Activated naive CD4-positive, alpha-beta T cell treated with anti-CD3 and anti-CD28 coated beads, Interleukin-2, amount 10 ng/mL, durations not matched to agents 7 days and 5 days (primary cell): ENCODE data around the gene G6PD.
"Not testable (repeated sequence)": the region's sequence is repeated elsewhere in the genome, so short reads cannot be mapped to it uniquely, and the experiment has no call there.

Source experiments
- CTCF ChIA-PET: fragments of 350-600 bp; sonication (Branson Sonifier 250); formaldehyde crosslinking; loops from one replicate; lab custom pipeline; 2021; ENCODE audit warnings: antibody characterized with exemption; lab: Charles Lee
- DNase-seq: peaks from one replicate; pipeline ENCODE4 v3.0.0-alpha.2; 2020
- H3K27ac Mint-ChIP-seq: one replicate; pipeline ENCODE4 v1.8.0; 2021; ENCODE audit warnings: mild to moderate bottlenecking, moderate library complexity, mixed read lengths
- H3K27me3 Mint-ChIP-seq: one replicate; pipeline ENCODE4 v1.8.0; 2021; ENCODE audit warnings: mild to moderate bottlenecking, mixed read lengths
- H3K36me3 Mint-ChIP-seq: one replicate; pipeline ENCODE4 v1.8.0; 2021; ENCODE audit warnings: mixed read lengths
- H3K4me1 Mint-ChIP-seq: one replicate; pipeline ENCODE4 v1.8.0; 2021; ENCODE audit warnings: mixed read lengths
- H3K4me3 Mint-ChIP-seq: one replicate; pipeline ENCODE4 v1.8.0; 2021; ENCODE audit warnings: mild to moderate bottlenecking, moderate library complexity, mixed read lengths
- H3K9me3 Mint-ChIP-seq: one replicate; pipeline ENCODE4 v1.8.0; 2021; ENCODE audit warnings: mixed read lengths

G6PD gene

DNA sequence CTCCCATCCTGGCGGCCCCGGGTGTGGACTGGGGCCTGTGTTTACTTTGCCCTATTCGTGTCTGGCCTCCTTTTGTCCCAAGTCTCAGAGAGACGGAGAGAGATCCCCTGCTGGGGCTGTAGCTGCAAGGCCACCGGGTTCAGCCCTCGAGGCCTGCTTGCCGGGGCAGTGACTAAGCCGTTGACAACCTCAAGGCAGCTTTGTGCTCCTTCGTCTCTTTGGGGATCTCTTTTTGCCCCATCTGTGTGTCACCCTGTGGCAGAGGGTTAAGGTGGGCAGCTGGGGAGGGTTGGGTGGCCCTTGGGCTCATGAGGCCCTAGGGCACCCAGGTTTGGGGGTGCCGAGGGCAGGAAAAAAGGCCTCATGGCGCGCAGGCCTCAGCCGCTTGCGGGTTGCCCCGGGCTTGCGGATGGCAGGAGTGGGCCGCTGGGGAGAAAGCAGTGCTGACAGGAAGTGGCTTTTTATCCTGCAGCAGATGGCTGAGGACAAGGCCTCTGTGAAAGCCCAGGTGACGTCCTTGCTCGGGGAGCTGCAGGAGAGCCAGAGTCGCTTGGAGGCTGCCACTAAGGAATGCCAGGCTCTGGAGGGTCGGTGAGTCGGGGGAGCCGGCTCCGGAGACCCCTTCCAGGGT is 11.5 kb upstream of the G6PD start:
- H3K4me1 Mint-ChIP-seq, H3K36me3 Mint-ChIP-seq, H3K27ac Mint-ChIP-seq, H3K4me3 Mint-ChIP-seq, H3K9me3 Mint-ChIP-seq, CTCF ChIA-PET, DNase-seq, H3K27me3 Mint-ChIP-seq: not testable (repeated sequence)

DNA sequence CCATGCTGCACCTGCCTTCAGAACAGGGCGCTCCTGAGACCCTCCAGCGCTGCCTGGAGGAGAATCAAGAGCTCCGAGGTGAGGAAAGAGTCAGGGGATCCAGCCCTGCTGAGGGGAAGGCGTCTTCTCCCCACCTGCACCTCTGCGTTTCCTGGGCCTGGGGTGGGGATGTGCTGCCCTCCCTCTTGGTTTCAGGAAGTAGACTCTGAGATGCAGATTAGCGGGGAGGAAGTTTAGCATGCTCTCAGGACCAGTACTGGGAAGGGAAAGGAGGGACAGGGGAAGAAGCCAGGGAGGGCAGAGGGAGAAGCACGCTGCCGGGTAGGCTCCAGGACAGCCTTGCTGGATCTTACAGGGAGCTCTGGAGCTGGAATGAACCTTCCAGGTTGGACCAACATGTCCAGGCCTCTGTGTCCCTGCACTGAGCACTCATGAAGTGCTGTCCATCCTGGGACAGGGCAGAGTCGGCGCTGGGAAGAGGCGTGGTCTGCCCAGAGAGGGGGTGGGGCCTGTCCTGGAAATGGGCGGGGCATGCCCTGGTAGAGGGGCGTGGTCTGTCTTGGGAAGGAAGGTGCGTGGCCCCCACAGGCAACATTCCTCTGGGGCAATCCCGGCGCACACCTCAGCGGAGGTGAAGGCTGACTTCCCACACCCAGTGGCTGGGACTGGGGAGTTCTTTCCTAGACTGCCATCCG is 5.6 kb upstream of the G6PD start:
- peaks cover 35% of the 10 kb centered on the region for H3K36me3 Mint-ChIP-seq
- peaks cover 41% of the 10 kb centered on the region for H3K4me1 Mint-ChIP-seq
- H3K27me3 Mint-ChIP-seq, CTCF ChIA-PET, H3K9me3 Mint-ChIP-seq, DNase-seq, H3K4me3 Mint-ChIP-seq: not testable (repeated sequence)
- H3K27ac Mint-ChIP-seq = peak overlapping the region; percentile 37

DNA sequence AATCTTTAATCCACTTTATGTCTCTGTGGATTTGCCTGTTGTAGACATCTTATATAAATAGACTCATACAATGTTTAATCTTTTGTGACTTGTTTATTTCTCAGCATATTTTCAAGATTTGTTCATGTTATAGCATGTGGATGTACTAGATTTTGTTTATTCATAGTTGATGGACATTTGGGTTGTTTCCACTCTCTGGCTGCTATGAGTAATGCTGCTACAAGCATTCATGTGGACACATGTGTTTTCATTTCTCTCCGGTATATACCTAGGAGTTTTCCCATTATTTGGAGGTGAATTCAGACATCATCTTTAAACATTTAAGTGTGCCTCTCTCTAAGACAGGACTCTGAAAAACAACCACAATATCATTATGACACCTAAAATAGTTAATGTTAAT is 3.1 kb upstream of the G6PD start:
- Mint-ChIP-seq H3K27me3 (no peaks in the 10 kb centered on the region), H3K9me3 (no peaks in the 10 kb centered on the region), H3K36me3 (peaks cover 36% of the 10 kb centered on the region), H3K27ac (peak overlapping the region; percentile 65), H3K4me1 (peaks cover 50% of the 10 kb centered on the region), H3K4me3 (peak overlapping the region; percentile 65)
- CTCF ChIA-PET = no interaction called here
- no peak for DNase-seq

DNA sequence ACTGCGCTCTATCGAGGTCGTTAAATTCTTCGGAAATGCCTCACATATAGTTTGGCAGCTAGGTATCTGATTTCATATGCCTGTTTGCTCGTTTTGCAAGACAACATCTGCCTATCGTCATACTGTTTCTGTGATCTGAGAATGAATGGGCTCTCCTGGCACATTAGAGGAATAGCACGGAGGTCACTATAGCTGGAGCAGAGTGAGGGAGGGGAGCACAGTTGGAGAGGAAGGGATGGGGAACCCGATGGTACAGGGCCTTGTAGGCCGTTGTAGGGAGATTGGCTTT is 1.3 kb upstream of the G6PD start:
- no peak for DNase-seq
- H3K9me3 Mint-ChIP-seq = no peaks in the 10 kb centered on the region
- no peaks in the 10 kb centered on the region for H3K27me3 Mint-ChIP-seq
- CTCF ChIA-PET = no interaction called here
- peaks cover 35% of the 10 kb centered on the region for H3K36me3 Mint-ChIP-seq
- H3K4me1 Mint-ChIP-seq = peaks cover 54% of the 10 kb centered on the region
- H3K27ac Mint-ChIP-seq = peak overlapping the region; percentile 95
- peak overlapping the region; percentile 91 for H3K4me3 Mint-ChIP-seq

DNA sequence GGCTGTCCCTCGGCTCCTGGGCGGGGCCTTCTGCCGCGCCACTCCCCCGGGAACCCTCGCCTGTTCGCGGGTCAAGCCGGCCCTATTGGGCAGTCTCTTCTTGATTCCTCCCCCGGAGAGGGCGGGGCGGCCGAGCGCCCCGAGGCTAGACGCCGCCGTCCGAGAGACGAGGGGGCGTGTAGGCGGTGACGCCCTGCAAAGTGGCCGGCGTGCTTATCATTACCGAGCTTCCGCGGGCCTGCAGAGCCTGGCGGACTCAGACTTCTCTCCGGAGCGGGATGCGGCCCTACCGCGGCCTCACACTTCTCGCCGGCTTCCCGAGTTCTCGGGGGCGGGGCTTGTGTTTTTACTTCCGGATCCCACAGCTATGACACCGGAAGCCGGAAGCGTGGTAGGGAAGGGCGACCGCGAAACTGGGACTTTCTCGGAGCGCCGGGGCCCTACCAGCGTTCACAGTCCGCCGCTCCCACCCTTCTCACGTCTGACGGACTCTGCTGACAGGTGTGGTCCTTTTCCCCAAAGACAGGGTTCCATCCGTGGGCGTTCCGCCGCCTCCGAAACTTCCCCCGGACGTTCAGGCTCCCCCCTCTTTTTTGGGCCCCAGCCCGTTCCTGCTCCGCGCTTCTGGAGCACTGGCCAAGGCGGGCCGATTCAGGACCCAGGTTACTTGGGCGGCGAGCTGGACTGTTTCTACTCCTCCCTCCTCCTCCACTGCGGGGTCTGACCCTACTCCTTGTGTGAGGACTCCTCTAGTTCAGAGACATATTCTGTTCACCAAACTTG is 790 bp upstream of the G6PD start, which contains the start of gene IKBKG:
TSS of gene IKBKG (plus strand) at position 376 of the 783 bp plus-strand sequence. CDS start 4,383 bp downstream, outside the sequence.
- peaks cover 38% of the 10 kb centered on the region for H3K36me3 Mint-ChIP-seq
- no peaks in the 10 kb centered on the region for H3K27me3 Mint-ChIP-seq
- H3K9me3 Mint-ChIP-seq = no peaks in the 10 kb centered on the region
- CTCF ChIA-PET = no interaction called here
- peak; percentile 92 for DNase-seq
- peaks cover 58% of the 10 kb centered on the region for H3K4me1 Mint-ChIP-seq
- H3K4me3 Mint-ChIP-seq = peak within 1 kb of the TSS; percentile 91
- peak within 1 kb of the TSS; percentile 95 for H3K27ac Mint-ChIP-seq

DNA sequence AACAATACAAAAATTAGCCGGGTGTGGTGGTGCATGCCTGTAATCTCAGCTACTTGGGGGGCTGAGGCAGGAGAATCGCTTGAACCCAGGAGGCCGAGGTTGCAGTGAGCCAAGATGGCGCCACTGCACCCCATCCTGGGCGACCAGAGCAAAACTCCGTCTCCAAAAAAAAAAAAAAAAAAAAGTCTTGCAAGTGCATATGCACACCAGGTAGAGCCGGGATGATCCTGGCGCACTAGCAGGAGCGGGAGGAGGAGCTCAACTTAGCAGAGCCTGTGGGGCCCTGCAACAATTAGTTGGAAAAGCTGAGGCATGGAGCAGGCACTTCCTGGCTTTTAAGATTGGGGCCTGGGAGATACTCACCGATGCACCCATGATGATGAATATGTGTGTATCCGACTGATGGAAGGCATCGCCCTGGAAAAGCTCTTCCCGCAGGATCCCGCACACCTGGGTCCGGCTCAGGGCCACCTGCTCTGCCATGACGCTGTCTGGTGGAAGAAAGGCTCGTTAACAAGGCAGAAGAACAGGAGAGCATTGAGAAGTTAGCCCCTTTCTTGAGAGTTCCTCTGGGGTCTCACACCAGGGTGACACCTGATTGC is 872 bp downstream of the G6PD start:
- H3K27me3 Mint-ChIP-seq = no peaks in the 10 kb centered on the region
- H3K36me3 Mint-ChIP-seq = peaks cover 28% of the 10 kb centered on the region
- DNase-seq = no peak
- H3K4me1 Mint-ChIP-seq = peaks cover 54% of the 10 kb centered on the region
- peak overlapping the region; percentile 62 for H3K4me3 Mint-ChIP-seq
- H3K9me3 Mint-ChIP-seq = no peaks in the 10 kb centered on the region
- CTCF ChIA-PET = no interaction called here
- H3K27ac Mint-ChIP-seq = peak overlapping the region; percentile 79

DNA sequence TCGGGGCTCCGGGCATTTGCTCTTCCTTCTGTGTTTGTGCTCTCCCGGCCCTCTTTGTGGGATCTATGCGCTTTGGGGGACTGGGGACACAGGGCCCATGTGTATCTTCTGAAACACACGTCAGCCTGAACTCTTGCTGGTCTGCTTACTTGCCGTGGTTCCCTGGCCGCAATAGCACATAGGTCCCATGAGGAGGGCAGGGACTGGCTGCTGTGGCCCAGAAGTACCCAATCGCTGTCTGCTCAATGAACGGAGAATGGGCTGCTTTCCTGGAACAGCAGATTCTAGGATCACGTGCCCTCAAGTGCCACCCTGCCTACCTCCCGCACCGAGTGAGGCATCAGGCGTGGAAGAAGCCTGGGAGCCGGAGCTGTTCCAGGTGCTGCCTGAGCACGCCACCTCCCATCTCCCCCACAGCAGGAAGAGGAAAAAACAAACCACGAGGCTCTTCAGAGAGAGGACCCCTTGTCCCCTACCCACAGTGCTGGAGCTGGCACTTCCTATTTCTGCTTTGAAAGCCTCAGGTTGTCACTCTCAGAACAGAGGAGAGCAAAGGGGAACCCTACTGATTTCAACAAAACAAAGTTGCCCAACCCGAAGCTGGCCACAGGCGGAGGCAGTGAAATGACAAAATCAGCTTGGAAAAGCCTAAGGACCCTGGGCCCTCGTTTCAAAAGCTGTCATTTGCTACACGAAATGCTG is 3.8 kb downstream of the G6PD start:
- peak; percentile 43 for DNase-seq
- H3K9me3 Mint-ChIP-seq = no peaks in the 10 kb centered on the region
- CTCF ChIA-PET = interaction anchor here (0.8 to 1.3 kb wide), 2 partner anchors 169 to 170 kb away, joined by 3 read pairs; no protein-coding TSS in a partner anchor
- H3K36me3 Mint-ChIP-seq = peaks cover 16% of the 10 kb centered on the region
- H3K27me3 Mint-ChIP-seq = no peaks in the 10 kb centered on the region
- peaks cover 40% of the 10 kb centered on the region for H3K4me1 Mint-ChIP-seq
- peak overlapping the region; percentile 85 for H3K27ac Mint-ChIP-seq
- peak overlapping the region; percentile 57 for H3K4me3 Mint-ChIP-seq

DNA sequence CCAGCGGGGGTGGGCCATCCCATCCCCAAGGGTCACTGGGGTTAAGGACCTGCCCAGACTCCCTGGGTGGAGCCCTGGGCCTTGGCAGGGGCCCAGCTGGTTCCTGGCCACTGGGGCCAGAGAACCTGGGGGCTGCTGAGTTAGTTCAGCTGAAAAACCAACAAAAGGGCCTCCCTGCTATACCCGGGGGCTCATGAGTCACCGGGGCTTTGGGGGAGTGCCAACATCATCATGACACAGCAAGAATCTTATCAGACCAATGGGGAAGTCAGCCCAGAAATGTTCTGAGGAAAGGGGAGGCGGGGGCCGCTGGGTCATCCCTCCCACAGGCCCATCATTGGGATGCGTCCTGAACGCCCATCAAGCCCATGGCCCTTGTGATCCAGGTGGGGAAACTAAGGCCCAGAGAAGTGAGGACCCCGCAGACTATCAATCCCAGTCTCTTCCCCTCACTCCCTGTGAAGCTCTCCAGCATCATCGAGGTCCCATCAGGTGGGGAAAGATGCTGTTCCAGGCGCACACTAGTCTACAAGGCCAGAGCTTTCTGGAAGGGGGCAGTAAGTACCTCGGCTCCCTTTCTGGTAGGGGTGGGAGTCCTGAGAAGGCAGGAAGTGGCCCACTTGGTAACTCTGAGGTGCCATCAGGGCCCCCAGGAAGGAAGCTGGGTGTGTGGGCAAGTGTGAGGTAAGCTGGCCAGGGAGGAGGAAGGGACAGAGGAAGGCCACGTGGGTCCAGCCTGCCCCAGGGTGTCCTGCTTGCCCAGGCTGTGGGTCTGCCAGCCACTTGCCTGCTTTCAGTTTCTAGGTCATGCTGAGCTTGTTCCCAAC is 4.5 kb downstream of the G6PD start:
- Mint-ChIP-seq H3K27me3 (no peaks in the 10 kb centered on the region), H3K4me1 (peaks cover 43% of the 10 kb centered on the region), H3K9me3 (no peaks in the 10 kb centered on the region), H3K27ac (peak overlapping the region; percentile 85), H3K4me3 (peak overlapping the region; percentile 57), H3K36me3 (peaks cover 17% of the 10 kb centered on the region)
- CTCF ChIA-PET = interaction anchor here (1.3 kb wide), 1 partner anchor 169 kb away, joined by 3 read pairs; no protein-coding TSS in a partner anchor
- no peak for DNase-seq

DNA sequence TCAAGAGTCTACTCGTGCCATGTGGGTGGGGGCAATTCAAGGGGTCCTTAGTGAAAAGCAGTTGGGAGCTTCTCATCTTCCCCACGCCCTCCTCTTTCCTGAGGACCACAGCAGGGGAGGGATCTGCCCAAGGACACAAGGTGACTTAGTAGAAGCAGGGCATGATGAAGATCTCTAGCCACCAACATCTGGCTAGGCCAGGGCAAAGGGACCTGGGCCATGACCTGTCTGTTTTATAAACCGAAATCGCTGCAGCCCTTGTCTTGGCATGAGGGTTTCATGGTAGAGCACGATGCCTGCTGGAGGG is 5.1 kb downstream of the G6PD start:
- H3K36me3 Mint-ChIP-seq = peaks cover 17% of the 10 kb centered on the region
- no peaks in the 10 kb centered on the region for H3K9me3 Mint-ChIP-seq
- H3K4me3 Mint-ChIP-seq = no peak overlapping the region
- no peak overlapping the region for H3K27ac Mint-ChIP-seq
- DNase-seq = no peak
- CTCF ChIA-PET = no interaction called here
- H3K27me3 Mint-ChIP-seq = no peaks in the 10 kb centered on the region
- H3K4me1 Mint-ChIP-seq = peaks cover 43% of the 10 kb centered on the region

DNA sequence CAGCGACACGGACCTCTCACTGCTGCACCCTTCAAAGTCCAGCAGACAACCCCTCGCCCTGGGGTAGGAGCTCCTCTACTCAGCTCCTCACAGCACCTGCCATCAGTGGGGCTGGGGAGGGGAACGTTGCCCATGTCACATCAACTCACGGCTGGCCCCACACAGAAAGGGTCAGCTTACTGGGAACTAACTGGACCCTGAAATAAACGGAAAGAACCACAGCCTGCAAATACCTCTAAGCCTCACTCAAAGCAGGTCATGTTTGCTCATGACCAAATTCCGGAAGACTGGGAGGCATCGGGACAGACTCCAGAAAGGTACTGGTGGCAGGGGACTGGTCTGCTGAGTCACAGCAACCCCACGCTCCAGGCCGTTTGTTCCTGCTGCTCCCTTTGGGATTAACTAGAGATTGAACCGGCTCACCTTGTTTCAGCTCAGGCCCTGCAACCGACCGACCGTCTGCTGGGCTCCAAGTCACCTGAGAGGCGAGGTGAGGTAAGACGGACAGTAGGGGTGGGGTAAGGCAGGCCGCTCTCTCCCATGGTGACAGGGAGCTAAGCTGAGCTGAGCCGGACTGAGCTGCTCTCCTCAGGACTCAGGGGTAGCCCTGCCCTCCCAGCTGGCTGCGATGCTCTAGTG is 5.6 kb downstream of the G6PD start:
- no peak overlapping the region for H3K4me3 Mint-ChIP-seq
- no peaks in the 10 kb centered on the region for H3K27me3 Mint-ChIP-seq
- no peak overlapping the region for H3K27ac Mint-ChIP-seq
- CTCF ChIA-PET = interaction anchor here (1.1 kb wide), 1 partner anchor 14 kb away, joined by 3 read pairs; no protein-coding TSS in a partner anchor
- no peaks in the 10 kb centered on the region for H3K9me3 Mint-ChIP-seq
- H3K4me1 Mint-ChIP-seq = peaks cover 39% of the 10 kb centered on the region
- DNase-seq = no peak
- peaks cover 17% of the 10 kb centered on the region for H3K36me3 Mint-ChIP-seq

DNA sequence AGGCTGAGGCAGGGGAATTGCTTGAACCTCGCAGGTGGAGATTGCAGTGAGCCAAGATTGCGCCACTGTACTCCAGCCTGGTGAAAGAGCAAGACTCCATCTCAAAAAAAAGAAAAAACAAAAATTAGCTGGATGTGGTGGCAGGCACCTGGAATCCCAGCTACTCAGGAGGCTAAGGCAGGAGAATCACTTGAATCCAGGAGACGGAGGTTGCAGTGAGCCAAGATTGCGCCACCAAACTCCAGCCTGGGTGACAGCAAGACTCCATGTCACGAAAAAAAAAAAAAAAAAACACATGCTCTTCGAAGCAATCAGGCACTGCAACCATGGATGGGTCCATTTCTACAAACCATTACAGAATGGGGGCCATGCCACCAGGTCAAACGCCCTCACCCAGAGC is 6.3 kb downstream of the G6PD start:
- Mint-ChIP-seq H3K36me3 (peaks cover 15% of the 10 kb centered on the region), H3K4me1 (peaks cover 34% of the 10 kb centered on the region)
- H3K9me3 Mint-ChIP-seq, H3K27me3 Mint-ChIP-seq, DNase-seq, H3K4me3 Mint-ChIP-seq, H3K27ac Mint-ChIP-seq: not testable (repeated sequence)
- CTCF ChIA-PET = interaction anchor here (1.1 kb wide), 1 partner anchor 13 kb away, joined by 3 read pairs; no protein-coding TSS in a partner anchor

DNA sequence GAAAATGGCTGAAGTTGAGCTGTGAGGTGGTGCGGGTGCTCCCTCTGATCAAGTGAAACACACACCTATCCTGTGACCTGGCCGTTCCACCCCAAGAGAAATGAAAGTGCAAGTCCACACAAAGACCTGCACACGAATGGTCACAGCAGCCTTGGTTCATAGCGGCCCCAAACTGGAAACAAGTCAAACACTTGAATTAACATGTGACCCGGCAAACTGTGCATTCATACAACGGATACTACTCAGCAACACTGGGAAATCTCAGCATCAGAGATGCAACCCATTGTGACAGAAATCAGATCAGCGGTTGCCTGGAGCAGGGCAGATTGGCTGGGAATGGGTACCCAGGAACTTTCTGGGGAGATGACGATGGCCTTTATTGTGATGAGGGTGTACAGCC is 7.6 kb downstream of the G6PD start:
- Mint-ChIP-seq H3K4me1 (peaks cover 32% of the 10 kb centered on the region), H3K27ac (peak overlapping the region; percentile 12)
- CTCF ChIA-PET = no interaction called here

DNA sequence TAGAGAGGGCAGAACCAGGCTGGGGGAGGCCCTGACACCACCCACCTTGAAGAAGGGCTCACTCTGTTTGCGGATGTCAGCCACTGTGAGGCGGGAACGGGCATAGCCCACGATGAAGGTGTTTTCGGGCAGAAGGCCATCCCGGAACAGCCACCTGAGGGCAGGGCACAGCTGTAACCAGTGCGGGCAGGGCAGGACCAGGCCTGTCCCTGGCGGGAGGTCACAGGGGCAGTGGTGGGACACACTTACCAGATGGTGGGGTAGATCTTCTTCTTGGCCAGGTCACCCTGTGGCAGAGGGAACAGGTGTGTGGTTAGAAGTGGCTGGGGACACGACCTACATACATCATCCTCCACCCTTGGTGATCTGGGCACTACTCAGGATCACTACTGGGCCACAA is 10.8 kb downstream of the G6PD start:
- H3K36me3 Mint-ChIP-seq = peaks cover 16% of the 10 kb centered on the region
- CTCF ChIA-PET = interaction anchor here (0.9 to 1.0 kb wide), 2 partner anchors 9 to 162 kb away, joined by 6 to 10 read pairs; partner anchors contain the start of gene FLNA
- no peak overlapping the region for H3K27ac Mint-ChIP-seq
- peaks cover 13% of the 10 kb centered on the region for H3K4me1 Mint-ChIP-seq
- DNase-seq = no peak
- no peak overlapping the region for H3K4me3 Mint-ChIP-seq
- H3K9me3 Mint-ChIP-seq = no peaks in the 10 kb centered on the region
- no peaks in the 10 kb centered on the region for H3K27me3 Mint-ChIP-seq

More for the DNA sequence above, 7.6 kb downstream of the G6PD start:
- no peaks in the 10 kb centered on the region for H3K27me3 Mint-ChIP-seq
- H3K9me3 Mint-ChIP-seq = no peaks in the 10 kb centered on the region
- no peak for DNase-seq
- peaks cover 13% of the 10 kb centered on the region for H3K36me3 Mint-ChIP-seq
- H3K4me3 Mint-ChIP-seq = no peak overlapping the region
